K562 (cell line): ENCODE data around the gene HBP1. TPM values are rescaled to one million over a fixed set of nuclear protein-coding genes. Genes with fewer than 3 reads are reported as not detected.

Experiments used
- BCOR ChIP-seq: fragments of 450-650 bp; IDR thresholded peaks from 2 replicates; pipeline ENCODE4 v1.6.1; 2016
- CBFA2T2 ChIP-seq: fragments of 450-650 bp; conservative IDR thresholded peaks from 2 replicates; pipeline ENCODE4 v1.6.1; 2017; ENCODE audit warnings: mild to moderate bottlenecking
- CREM ChIP-seq: IDR thresholded peaks from 2 replicates; pipeline ENCODE4 v1.6.1; 2014; ENCODE audit warnings: antibody characterized with exemption, low read depth
- FOSL1 ChIP-seq: fragments of 200-800 bp; sonication (Bioruptor generic); conservative IDR thresholded peaks from 2 replicates; pipeline ENCODE4 v1.6.1; 2016; ENCODE audit warnings: missing genetic modification characterization, missing compliant biosample characterization
- KLF1 ChIP-seq: fragments of 450-650 bp; IDR thresholded peaks from 2 replicates; pipeline ENCODE4 v1.6.1; 2016; ENCODE audit warnings: missing genetic modification characterization, missing compliant biosample characterization
- MTA3 ChIP-seq: fragments of 450-650 bp; formaldehyde crosslinking; IDR thresholded peaks from 2 replicates; pipeline ENCODE4 v1.6.1; 2017; ENCODE audit warnings: mild to moderate bottlenecking, borderline replicate concordance
- NR1H2 ChIP-seq: sonication (generic); formaldehyde crosslinking; IDR thresholded peaks from 2 replicates; pipeline ENCODE4 v1.4.0; 2020; ENCODE audit warnings: mild to moderate bottlenecking, missing genetic modification reagents
- PKNOX1 ChIP-seq: fragments of 450-650 bp; IDR thresholded peaks from 2 replicates; pipeline ENCODE4 v1.6.1; 2016
- POLR2AphosphoS5 ChIP-seq: IDR thresholded peaks from 2 replicates; pipeline ENCODE4 v1.6.1; 2011; ENCODE audit warnings: mild to moderate bottlenecking, low read depth, low read length, moderate library complexity; ENCODE audit not compliant: control insufficient read depth, insufficient read depth
- RAD21 ChIP-seq, 2 experiments: fragments of 250-450 bp in 1 of 2; fragments of 450-650 bp in 1 of 2; sonication (Bioruptor Pico) in 1 of 2; formaldehyde crosslinking in 1 of 2; IDR thresholded peaks in 1 of 2; conservative IDR thresholded peaks in 1 of 2; 2 replicates each; pipeline versions ENCODE4 v1.4.0 to v1.8.0; 2020 to 2022; ENCODE audit warnings: mild to moderate bottlenecking in 2 of 2, moderate library complexity in 1 of 2
- RB1 ChIP-seq: fragments of 450-650 bp; IDR thresholded peaks from 2 replicates; pipeline ENCODE4 v1.6.1; 2017; ENCODE audit warnings: low read depth, mild to moderate bottlenecking
- SMAD1 ChIP-seq: fragments of 150-350 bp; IDR thresholded peaks from 2 replicates; pipeline ENCODE4 v1.6.1; 2014; ENCODE audit warnings: low read length, low read depth; ENCODE audit not compliant: partially characterized antibody
- SMAD4 ChIP-seq: fragments of 250-450 bp; sonication (Bioruptor Pico); conservative IDR thresholded peaks from 2 replicates; pipeline ENCODE4 v1.8.0; 2021; ENCODE audit warnings: inconsistent platforms, mild to moderate bottlenecking, moderate library complexity
- SMARCA4 ChIP-seq: fragments of 450-650 bp; IDR thresholded peaks from 2 replicates; pipeline ENCODE4 v1.6.1; 2016
- SMC3 ChIP-seq: conservative IDR thresholded peaks from 2 replicates; pipeline ENCODE4 v1.6.1; 2011; ENCODE audit warnings: low read depth, low read length, improper control_type of control experiment; ENCODE audit not compliant: insufficient read depth
- TSHZ1 ChIP-seq: fragments of 250-450 bp; sonication (Bioruptor Pico); IDR thresholded peaks from 2 replicates; pipeline ENCODE4 v1.4.0; 2020; ENCODE audit warnings: mild to moderate bottlenecking, moderate library complexity
- VEZF1 ChIP-seq: fragments of 200-800 bp; sonication (Bioruptor generic); IDR thresholded peaks from 2 replicates; pipeline ENCODE4 v1.6.1; 2017; ENCODE audit warnings: missing genetic modification characterization, missing compliant biosample characterization
- YBX1 ChIP-seq: fragments of 450-650 bp; IDR thresholded peaks from 2 replicates; pipeline ENCODE4 v1.7.1; 2016; ENCODE audit warnings: mild to moderate bottlenecking
- ZNF184 ChIP-seq: sonication (generic); formaldehyde crosslinking; IDR thresholded peaks from 2 replicates; pipeline ENCODE4 v1.5.0; 2020; ENCODE audit warnings: missing genetic modification reagents
- ZNF41 ChIP-seq: fragments of 250-450 bp; sonication (Bioruptor Pico); conservative IDR thresholded peaks from 2 replicates; pipeline ENCODE4 v1.4.0; 2020; ENCODE audit warnings: mild to moderate bottlenecking
- ZNF511 ChIP-seq: sonication (generic); formaldehyde crosslinking; IDR thresholded peaks from 2 replicates; pipeline ENCODE4 v1.8.0; 2022; ENCODE audit warnings: mild to moderate bottlenecking, missing genetic modification reagents
- ZNF77 ChIP-seq: fragments of 250-450 bp; sonication (Bioruptor Pico); IDR thresholded peaks from 2 replicates; pipeline ENCODE4 v1.5.0; 2020
- polyA plus RNA-seq, 8 experiments: library from polyadenylated mRNA; depleted of rRNA in 4 of 8; stranded (reverse) in 5 of 8; unstranded in 3 of 8; fragments of >200 nt; fragmentation: Nextera tagmentation in 2 of 8; fragmentation: Illumina TruSeq in 1 of 8; extraction: Ambion mirVana in 2 of 8; extraction: Trizol in 1 of 8; gene quantifications; 2 replicates each; pipeline versions ENCODE4 v1.2.1 to v1.2.3, GENCODE V29; 2011 to 2014; ENCODE audit warnings: inconsistent platforms in 1 of 8, missing spikeins in 1 of 8
- total RNA-seq, 7 experiments: library from RNA; depleted of rRNA in 6 of 7; stranded (reverse); fragments of >200 nt in 6 of 7; fragmentation: Illumina TruSeq in 2 of 7; extraction: Trizol in 2 of 7; gene quantifications; 2 replicates each; pipeline versions ENCODE4 v1.2.1 to v1.2.3, GENCODE V29; 2011 to 2021; ENCODE audit warnings: low replicate concordance in 1 of 7

Gene HBP1
- total and polyA plus RNA-seq, 9 of the 15 experiments (the other 6 are each of a cell fraction or from before 2014, with no cell fraction given): 18.7 to 59.9 (median 27.0) TPM

GRCh38 chr7:107169120-107170050 lies 582 bp downstream of the HBP1 start (continued):
- TF ChIP-seq SMC3: peak; percentile 63
- peak; percentile 77; the same call in 1 of the 2 replicates for TF ChIP-seq BCOR
- TF ChIP-seq RB1: peak; percentile 72
- peak; percentile 80 for TF ChIP-seq VEZF1
- no peak for TF ChIP-seq ZNF77 (CRISPR knock-in tag)
- TF ChIP-seq ZNF184 (CRISPR knock-in tag): no peak
- TF ChIP-seq ZNF511: peak; percentile 88; the same call in 1 of the 2 replicates
- TF ChIP-seq MTA3: peak; percentile 90
- peak; percentile 51; the same call in 1 of the 2 replicates for TF ChIP-seq PKNOX1
- peak; percentile 95 for TF ChIP-seq POLR2AphosphoS5
- TF ChIP-seq CREM: peak; percentile 88
- TF ChIP-seq CBFA2T2: peak; percentile 81
- peak; percentile 56 for TF ChIP-seq FOSL1 (tag)
- TF ChIP-seq NR1H2: peak; percentile 85; the same call in 1 of the 2 replicates
- peak; percentile 49 for TF ChIP-seq SMAD1
- TF ChIP-seq YBX1: no peak
- TF ChIP-seq KLF1 (tag): no peak
- no peak for TF ChIP-seq TSHZ1 (CRISPR knock-in tag)
- 0 out of 2 replicates have a peak, but pooled peaks have one; percentile 19 for TF ChIP-seq ZNF41 (CRISPR knock-in tag)
- TF ChIP-seq SMAD4: peak; percentile 73
- peak in 1 of 2 experiments; percentile 35; a peak in 2 of 4 replicates for TF ChIP-seq RAD21 (CRISPR knock-in tag; conservative IDR thresholded peaks at IDR 0.05 in 1 of 2, IDR thresholded peaks at IDR 0.05 in 1 of 2)
- TF ChIP-seq SMARCA4: peak; percentile 77
